GM23338 (cell line): ENCODE data around the gene TPCN2.

Experiments
- EZH2phosphoT487 ChIP-seq: fragments of 200-600 bp; sonication (generic); IDR thresholded peaks from one replicate; pipeline ENCODE4 v1.8.1; 2018; ENCODE audit warnings: antibody characterized with exemption; ENCODE audit not compliant: unreplicated experiment
- POLR2AphosphoS5 ChIP-seq: IDR thresholded peaks from 2 replicates; pipeline ENCODE4 v1.6.1; 2016; ENCODE audit warnings: antibody characterized with exemption, low read depth
- TF ChIP-seq, protein P1 (sequence below), 2 experiments: fragments of 200-600 bp in 1 of 2; sonication (generic) in 1 of 2; conservative IDR thresholded peaks; 2 replicates each; pipeline versions ENCODE4 v1.5.1 to v1.6.1; 2016 to 2017; ENCODE audit warnings: antibody characterized with exemption in 2 of 2, low read depth in 2 of 2, mild to moderate bottlenecking in 2 of 2, moderate library complexity in 1 of 2

DNA sequence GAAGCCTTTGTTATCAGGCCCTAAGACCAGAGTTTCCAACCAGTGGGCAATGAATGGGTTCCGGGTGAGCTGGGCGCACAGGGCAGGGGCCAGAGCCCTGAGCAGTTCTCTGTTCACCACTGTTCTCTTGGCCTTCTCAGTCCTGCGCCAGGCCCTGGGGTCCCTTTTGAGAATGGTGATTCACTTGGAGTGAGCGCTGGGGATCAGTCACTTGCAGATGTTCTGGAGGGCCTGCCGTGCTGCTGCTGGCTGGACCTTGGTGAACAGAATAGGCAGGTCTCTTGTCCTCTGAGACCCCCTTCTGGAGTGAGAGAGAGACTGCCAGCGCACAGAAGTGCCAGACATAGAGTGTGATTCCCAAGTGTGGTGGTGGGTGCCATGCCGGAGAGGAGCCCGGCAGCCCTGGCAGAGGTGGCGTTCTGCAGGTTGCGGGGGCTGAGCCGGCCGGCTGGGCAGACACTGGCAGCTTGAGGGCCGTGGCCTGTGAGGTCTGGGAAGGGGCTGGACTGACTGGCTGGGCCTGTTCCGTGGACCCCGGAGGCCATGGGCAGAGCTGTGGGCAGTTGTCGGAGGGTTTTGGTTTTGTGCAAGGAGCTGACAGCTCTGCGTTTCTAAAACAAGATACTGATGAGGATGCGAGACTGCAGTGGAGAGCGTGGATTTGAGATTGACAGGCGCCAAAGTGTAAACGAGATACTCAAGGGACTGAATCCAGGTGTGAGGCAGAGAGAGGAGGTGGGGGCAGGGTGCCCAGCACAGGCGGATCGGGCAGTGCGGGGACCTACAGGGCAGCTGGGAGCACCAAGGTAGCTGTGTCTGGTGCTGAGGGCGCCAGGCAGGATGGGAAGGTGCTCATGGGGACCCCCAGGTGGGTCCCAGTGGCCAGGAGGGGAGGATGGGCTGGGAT is 12.3 kb downstream of the TPCN2 start:
- TF ChIP-seq, protein P1, sequence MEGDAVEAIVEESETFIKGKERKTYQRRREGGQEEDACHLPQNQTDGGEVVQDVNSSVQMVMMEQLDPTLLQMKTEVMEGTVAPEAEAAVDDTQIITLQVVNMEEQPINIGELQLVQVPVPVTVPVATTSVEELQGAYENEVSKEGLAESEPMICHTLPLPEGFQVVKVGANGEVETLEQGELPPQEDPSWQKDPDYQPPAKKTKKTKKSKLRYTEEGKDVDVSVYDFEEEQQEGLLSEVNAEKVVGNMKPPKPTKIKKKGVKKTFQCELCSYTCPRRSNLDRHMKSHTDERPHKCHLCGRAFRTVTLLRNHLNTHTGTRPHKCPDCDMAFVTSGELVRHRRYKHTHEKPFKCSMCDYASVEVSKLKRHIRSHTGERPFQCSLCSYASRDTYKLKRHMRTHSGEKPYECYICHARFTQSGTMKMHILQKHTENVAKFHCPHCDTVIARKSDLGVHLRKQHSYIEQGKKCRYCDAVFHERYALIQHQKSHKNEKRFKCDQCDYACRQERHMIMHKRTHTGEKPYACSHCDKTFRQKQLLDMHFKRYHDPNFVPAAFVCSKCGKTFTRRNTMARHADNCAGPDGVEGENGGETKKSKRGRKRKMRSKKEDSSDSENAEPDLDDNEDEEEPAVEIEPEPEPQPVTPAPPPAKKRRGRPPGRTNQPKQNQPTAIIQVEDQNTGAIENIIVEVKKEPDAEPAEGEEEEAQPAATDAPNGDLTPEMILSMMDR (conservative IDR thresholded peaks at IDR 0.05; ENCODE audit: low read depth in 2 of 2): peak in 1 of 2 experiments; percentile 16; a peak in 1 of 4 replicates
- TF ChIP-seq EZH2phosphoT487 (no peak), POLR2AphosphoS5 (no peak)
